HCEC 1CT (cell line): Measurements from ENCODE around the gene LRWD1.
"Not testable (repeated sequence)": the region's sequence is repeated elsewhere in the genome, so short reads cannot be mapped to it uniquely, and the experiment has no call there.

Experiments used
- DNase-seq: peaks from one replicate; pipeline ENCODE4 v3.0.0-alpha.2; 2017

The LRWD1 gene

GRCh38 chr7:102498321-102498720 lies 33.5 kb downstream of the LRWD1 start:
- not testable (repeated sequence) for DNase-seq

- DNase-seq: not testable (repeated sequence)
Observed at GRCh38 chr7:102503141-102503540, 38.4 kb downstream of the LRWD1 start.

DNA sequence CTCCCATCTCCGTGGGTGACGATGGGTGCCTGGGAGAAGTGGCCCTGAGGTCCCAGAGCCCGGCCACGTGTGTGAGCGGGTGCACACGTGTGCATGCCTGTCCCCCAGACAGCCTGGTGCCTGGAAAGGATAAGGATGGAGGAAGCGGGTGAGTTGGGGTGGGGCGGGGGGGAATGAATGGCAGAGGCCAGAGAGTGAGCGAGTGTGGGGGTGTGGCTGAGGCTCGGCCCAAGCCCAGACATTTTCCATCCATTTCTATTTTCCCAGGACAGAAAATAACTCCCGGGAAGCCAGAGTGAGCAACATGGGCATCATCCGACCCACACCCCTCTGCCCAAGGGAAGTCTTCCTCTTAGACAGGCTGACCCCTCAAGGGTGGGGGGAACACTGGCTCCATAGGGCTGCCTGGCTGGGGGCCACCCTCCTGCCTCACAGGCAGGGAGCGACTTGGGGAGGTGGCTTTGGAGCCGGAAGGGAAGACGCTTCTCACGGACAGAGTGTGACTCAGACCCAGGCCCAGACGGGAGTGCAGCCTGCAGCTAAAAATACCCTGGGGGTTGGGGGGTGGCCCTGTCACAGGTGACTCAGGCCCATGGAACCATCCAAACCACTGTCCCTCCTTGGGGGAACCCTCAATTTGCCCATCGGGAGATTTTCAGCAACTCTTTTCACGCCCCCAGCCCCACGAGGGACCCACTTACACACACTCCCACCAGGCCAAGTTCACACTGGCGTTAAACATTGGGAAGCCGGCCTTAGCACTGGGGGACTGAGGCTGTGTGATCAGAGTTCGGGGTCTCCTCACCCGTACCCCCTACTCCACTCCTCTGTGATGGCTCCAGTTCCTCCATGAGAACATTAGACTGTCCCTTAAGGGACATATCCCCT lies 40.8 kb downstream of the LRWD1 start:
- DNase-seq: not testable (repeated sequence)

GRCh38 chr7:102507410-102508088 lies 42.8 kb downstream of the LRWD1 start:
- DNase-seq: not testable (repeated sequence)

- not testable (repeated sequence) for DNase-seq
Observed at GRCh38 chr7:102510575-102510974, 45.8 kb downstream of the LRWD1 start.

DNA sequence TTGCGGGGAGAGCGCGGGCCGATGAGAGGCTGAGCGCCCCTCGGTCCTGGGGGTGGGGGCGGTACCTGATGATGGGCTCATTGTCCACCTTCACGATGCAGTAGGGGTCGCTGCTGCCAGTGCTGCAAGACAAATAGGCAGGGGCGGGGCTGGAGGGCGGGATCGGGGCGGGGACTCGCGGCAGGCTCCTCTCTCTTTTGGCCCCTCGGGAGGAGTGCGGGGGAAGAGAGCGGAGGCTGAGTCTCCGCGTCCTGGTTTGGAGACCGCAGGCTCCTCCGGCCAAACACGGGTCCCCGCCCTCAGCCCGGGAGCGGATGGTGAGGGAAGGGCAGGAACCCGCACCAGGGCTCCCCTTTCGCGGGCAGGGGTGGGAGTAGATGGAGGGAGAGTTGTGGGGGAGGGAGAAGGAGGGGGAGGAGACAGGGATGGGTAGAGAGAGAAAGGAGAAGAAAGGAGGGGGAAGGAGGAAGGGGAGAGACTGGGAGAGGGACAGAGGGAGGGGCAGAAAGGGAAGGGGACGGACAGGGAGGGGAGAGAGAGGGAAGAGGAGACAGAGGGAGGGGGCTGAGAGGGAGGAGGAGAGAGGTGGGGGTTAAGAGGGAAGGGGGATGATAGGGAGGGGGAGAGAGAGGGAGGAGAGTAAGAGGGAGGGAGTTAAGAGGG lies 47.2 kb downstream of the LRWD1 start:
- DNase-seq: not testable (repeated sequence)

GRCh38 chr7:102512642-102513221 lies 47.9 kb downstream of the LRWD1 start:
- peak; percentile 0 for DNase-seq

DNA sequence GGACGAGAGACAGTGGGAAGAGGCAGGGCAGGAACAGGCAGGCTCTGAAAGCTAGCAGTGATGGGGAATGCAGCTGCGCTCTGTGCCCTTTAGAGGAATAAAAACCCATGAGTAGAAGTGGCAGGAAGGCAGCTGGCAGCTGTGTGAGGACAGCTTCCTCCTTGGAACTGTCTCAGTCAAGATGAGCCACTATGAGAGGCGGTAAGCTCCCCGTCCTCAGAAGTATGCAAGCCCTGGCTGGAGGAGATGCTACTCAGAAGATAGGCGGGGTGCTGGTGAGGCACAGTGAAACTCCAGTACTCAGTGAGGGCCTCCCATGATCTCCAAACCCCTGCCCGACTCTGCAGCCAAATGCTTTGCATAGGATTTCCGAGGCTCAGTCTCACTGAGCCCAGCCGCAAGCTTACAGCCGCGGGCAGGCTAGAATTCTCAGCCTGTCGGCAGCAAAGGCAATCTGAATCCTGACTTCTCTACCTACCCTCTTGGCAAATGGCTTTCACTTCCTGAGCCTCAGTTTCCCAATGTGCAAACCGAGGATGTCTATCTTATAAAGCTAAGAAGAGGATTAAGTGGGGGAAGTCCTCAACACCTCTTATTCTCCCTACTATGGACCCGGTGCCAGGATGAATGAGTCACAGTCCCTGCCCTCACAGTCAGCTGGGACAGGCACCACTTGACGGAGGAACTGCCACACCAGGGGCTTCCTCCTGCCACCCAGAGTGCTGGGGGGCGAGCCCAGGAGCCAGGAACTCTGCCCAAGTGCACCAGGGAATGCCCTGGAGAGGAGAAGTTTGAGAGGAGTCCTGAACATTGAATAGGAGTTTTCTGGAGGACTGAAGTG lies 50.3 kb downstream of the LRWD1 start:
- not testable (repeated sequence) for DNase-seq

GRCh38 chr7:102515889-102516288 lies 51.1 kb downstream of the LRWD1 start:
- DNase-seq: not testable (repeated sequence)

DNA sequence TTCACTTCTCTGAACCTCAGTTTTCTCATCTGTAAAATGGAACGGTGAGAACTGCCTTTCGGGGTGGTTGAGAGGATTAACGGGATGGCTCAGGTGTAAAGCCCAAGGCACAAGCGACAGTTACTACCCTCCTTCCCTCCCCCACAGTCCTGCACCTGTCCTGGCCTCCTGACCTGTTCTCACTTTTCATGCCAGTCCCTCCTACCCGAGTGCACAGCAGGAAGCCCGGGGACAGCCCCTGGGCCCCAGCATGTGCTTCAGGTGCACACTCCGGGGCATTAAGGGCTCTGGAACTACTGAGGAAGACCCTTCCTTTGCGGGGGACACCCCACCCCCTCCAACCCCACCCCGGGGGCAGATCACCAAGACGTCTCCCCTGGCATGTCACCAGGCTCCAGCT lies 52.2 kb downstream of the LRWD1 start:
- DNase-seq: not testable (repeated sequence)

GRCh38 chr7:102517550-102518147 lies 52.9 kb downstream of the LRWD1 start, which contains the start of gene RASA4B:
Gene RASA4B, minus strand, starts transcription at chr7:102517777. Its CDS starts 67 bp downstream, at chr7:102517710.
- DNase-seq: not testable (repeated sequence)

DNA sequence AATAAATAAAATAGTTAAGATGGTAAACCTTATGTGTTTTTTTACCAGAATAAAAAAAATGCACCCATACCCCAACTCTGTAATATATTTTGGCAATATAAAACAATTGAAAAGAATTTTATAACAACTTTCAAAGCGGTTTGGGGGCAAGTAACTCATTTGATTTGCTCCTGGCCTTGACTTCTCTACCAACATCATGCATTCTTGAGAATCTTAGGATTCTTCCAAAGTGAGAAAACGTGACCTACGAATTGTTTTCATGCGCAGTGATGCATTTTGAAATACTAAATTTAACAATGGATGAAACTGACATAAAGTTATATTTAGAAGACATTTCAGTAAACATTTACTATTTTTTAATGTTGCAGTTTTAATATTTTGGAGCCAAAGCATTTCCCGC lies 56.0 kb downstream of the LRWD1 start:
- DNase-seq: not testable (repeated sequence)
